NCI-H1694 (cell line): ENCODE results near the gene HELZ2.
A peak's percentile ranks its signal among the peaks of the same experiment; 100 is the strongest.
"Not testable (repeated sequence)": the region's sequence is repeated elsewhere in the genome, so short reads cannot be mapped to it uniquely, and the experiment has no call there.

ENCODE experiments used
- DNase-seq: peaks from one replicate; lab custom pipeline; 2025; lab: John Stamatoyannopoulos, UW

The HELZ2 gene

GRCh38 chr20:63574156-63574828, at the start of gene HELZ2:
Gene HELZ2 (minus strand): TSS chr20:63574239. CDS start chr20:63572385, 1,854 bp downstream.
- peak; percentile 20 for DNase-seq

DNA sequence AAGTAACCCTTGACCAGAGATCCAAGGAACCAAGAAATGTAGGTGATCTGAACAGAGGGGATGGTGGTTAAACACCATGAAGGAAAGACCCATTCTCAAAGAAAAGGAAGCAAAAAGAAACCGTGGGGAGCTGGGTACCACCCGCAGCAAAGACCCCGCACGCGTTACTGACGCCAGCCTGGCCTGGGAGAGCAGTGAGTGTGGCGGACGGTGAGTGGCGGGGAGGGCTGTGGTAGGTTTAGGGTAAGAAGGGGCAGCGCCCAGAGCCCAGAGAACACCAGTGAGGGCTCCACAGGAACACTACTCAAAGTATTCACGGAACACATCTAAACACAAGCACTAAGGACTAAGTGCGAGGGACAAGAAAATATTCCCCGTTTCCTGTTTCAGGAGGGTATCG, 48.7 kb upstream of the HELZ2 start:
- DNase-seq, result no peak

GRCh38 chr20:63622096-63622495, 48.1 kb upstream of the HELZ2 start:
- no peak for DNase-seq

DNA sequence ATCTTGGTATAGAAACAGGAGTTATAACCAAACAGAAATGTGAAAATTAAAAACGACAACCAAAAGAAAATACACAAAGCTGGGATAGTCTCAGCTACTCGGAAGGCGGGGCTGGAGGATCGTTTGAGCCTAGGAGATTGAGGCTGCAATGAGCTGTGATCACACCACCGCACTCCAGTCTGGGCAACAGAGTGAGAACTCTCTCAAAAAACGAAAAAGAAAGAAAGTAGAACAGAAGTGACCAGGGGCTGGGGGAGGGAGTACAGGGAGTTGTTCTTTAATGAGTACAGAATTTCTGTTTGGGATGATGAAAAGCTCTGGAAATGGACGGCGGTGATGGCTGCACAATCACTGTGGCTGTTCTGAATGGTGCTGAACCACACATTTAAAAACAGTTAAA, 47.0 kb upstream of the HELZ2 start:
- DNase-seq, result no peak

GRCh38 chr20:63619505-63619904, 45.5 kb upstream of the HELZ2 start:
- DNase-seq, result no peak

GRCh38 chr20:63619086-63619485, 45.0 kb upstream of the HELZ2 start:
- DNase-seq, result no peak

DNA sequence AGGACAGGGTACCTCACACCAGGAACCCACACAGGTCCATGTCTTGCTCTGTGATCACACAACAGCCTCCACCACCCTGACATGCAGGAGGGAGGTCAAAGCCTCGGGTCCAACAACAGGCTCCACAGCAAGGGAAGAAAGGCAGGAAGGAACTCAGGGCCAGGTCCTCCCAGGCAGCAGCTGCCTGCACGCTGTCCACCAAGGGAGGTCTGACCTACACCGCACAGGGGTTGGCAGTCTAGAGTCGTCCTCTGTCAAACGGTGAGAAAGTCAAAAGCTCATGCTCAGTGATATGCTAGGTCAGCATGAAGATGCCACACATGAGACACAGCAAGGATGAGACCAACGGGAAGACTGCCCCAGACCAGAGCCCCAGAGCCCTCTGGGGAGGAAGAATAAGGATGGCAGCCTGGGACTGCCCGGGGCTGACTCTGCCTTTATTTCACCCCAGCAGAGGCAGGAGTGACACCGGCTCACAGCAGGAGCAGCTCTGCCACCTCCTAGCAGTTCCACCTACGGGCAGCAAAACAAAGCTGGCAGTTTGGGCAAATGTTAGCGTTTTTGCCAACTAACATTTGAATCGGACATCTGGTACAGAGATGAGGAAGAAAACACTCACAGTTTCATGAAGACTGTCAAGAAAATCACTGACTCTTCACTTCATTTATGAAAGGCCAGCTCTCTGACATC, 44.4 kb upstream of the HELZ2 start:
- DNase-seq, result no peak

DNA sequence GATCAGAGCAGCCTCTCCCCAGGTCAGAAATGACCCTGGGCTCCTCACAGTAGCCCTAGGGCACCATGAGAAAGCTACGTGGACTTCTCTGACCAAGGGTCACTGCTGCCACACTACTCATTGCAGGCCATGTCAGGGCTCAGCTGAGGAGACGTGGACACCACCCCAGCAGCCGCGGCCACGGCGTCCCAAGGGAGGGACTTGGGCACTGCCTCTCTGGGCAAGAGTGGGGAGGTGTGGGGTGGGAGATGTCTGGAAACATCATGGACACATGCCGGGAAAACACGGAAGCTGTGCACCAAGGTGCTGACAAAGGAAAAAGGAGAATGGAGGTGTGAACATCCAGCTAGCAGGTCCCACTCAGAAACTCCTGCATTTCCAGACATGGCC, 43.8 kb upstream of the HELZ2 start:
- DNase-seq, result no peak

- DNase-seq, result no peak
Observed at GRCh38 chr20:63617092-63617875, 43.2 kb upstream of the HELZ2 start.

GRCh38 chr20:63613863-63614594, 40.0 kb upstream of the HELZ2 start:
- not testable (repeated sequence) for DNase-seq

DNA sequence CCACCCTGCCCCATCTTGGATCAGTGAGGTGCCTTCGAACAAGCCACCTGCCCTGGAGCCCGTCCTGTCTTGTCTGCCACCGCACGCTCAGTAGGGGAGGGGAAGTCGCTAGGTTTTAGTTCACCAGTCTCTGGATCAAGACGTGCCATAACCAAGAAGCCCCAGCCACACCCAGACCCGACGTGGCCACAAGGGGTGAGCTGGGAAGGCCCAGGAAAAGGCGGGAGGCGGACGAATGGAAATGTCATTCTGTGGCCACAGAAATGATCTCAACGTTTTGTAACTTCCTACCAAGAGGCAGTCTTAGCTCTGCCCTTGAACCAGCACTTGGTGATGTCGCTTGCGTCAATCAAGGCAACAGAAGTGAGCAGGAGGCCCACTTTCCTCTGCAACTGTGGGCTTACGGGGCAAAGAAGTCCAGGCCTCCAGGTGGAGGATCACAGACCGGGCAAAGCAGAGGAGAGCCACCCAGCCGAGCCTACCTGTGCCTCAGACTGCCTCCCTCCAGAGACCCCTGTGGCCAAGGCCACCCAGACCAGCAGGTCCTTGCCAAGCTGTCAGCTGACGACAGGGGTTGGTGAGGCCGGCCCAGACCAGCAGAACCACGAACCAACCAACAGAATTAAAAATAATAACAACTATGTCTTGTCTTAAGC, 38.4 kb upstream of the HELZ2 start:
- DNase-seq, result no peak

- DNase-seq, result no peak
Observed at GRCh38 chr20:63611646-63612045, 37.6 kb upstream of the HELZ2 start.

- no peak for DNase-seq
Observed at GRCh38 chr20:63610581-63611435, 36.8 kb upstream of the HELZ2 start.

DNA sequence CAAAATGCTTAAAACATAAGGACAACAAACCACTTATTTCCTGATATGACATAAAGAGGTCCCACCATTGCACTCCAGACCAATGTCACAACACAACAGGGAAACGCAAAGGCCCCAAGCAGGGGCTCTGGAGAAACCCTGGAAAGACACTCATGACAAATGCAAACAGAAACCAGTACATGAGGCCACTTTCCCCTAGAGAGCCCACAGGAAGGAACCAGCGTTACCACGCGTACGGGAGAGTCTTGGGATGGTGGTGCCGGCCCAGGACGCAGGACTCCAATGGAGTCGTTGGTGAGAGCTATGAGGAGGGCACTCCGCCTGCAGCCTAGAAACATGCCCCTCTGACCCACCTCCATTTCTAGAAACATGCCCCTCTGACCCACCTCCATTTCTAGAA, 32.6 kb upstream of the HELZ2 start:
- no peak for DNase-seq

GRCh38 chr20:63602321-63602720, 28.3 kb upstream of the HELZ2 start:
- no peak for DNase-seq

DNA sequence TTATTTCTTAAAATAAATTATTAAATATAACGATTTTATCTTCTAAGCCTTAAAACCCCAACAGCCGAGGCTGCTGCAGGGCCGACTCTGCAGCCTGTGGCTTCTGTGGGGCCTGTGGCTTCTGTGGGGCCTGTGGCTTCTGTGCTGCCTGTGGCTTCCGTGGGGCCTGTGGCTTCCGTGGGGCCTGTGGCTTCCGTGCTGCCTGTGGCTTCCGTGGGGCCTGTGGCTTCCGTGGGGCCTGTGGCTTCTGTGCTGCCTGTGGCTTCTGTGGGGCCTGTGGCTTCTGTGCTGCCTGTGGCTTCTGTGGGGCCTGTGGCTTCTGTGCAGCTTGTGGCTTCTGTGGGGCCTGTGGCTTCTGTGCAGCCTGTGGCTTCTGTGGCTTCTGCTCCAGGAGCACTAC, 27.6 kb upstream of the HELZ2 start:
- not testable (repeated sequence) for DNase-seq

DNA sequence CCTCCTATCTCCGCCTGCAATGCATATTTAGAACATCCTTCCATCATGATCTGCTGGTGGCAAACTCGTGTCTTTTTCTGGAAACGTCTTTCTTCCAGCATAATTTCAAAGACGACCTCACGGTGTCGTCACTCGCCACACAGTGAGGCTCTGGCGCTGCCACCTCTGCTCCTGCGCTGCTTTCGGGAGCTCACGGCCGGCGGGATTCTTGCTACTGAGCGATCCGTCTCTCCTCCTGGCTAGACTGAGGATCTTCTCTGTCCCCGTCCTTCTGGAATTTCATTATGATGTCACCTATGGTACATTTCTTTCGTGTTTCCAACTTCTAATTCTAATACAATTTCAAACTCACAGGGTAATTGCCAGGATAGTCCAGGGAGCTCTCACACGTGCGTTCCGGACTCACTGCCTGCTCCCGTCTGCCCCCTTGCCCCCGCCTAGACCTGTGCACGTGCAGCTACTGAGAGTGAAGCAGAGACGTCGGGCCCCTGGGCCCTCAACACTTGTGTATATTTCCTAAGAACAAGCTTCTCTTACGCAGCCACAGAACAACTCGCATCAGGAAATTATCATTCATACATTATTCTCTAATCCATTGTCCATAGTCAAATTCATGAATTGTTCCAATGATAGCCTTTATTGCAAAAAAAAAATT, 25.5 kb upstream of the HELZ2 start:
- DNase-seq, result no peak

GRCh38 chr20:63598479-63599395, 24.7 kb upstream of the HELZ2 start:
- no peak for DNase-seq
